GM18499 (cell line): ENCODE data around the gene DYRK3.

Source experiments
- ATAC-seq: cut with Tn5 transposase; IDR thresholded peaks from one replicate; pipeline ENCODE4 v1.9.1; 2021; ENCODE audit warnings: moderate number of reproducible peaks; ENCODE audit not compliant: insufficient read depth, unreplicated experiment

Gene DYRK3

GRCh38 chr1:206658264-206658980 is 23.1 kb downstream of the DYRK3 start:
- no peak for ATAC-seq

- no peak for ATAC-seq
These were observed 23.6 kb downstream of the DYRK3 start for GRCh38 chr1:206658981-206659273.

- no peak for ATAC-seq
These were observed 24.8 kb downstream of the DYRK3 start for GRCh38 chr1:206660136-206660535.

- no peak for ATAC-seq
These were observed 26.0 kb downstream of the DYRK3 start for GRCh38 chr1:206661161-206661820.

GRCh38 chr1:206662396-206663092 is 27.2 kb downstream of the DYRK3 start:
- ATAC-seq: no peak

GRCh38 chr1:206663362-206663761 is 28.0 kb downstream of the DYRK3 start:
- no peak for ATAC-seq

GRCh38 chr1:206663832-206664652 is 28.7 kb downstream of the DYRK3 start:
- no peak for ATAC-seq

GRCh38 chr1:206664740-206665139 is 29.4 kb downstream of the DYRK3 start:
- ATAC-seq: no peak

- no peak for ATAC-seq
These were observed 30.8 kb downstream of the DYRK3 start for GRCh38 chr1:206666031-206666561.

- no peak for ATAC-seq
These were observed 31.8 kb downstream of the DYRK3 start for GRCh38 chr1:206666954-206667665.

GRCh38 chr1:206668351-206668750 is 33.0 kb downstream of the DYRK3 start:
- ATAC-seq: no peak

GRCh38 chr1:206668874-206669410 is 33.6 kb downstream of the DYRK3 start:
- ATAC-seq: no peak

GRCh38 chr1:206672011-206672688 is 36.8 kb downstream of the DYRK3 start:
- no peak for ATAC-seq

GRCh38 chr1:206672844-206673758 is 37.8 kb downstream of the DYRK3 start:
- no peak for ATAC-seq

- no peak for ATAC-seq
These were observed 38.9 kb downstream of the DYRK3 start for GRCh38 chr1:206674236-206674635.

- no peak for ATAC-seq
These were observed 39.4 kb downstream of the DYRK3 start for GRCh38 chr1:206674745-206675175.

GRCh38 chr1:206676499-206676898 is 41.2 kb downstream of the DYRK3 start:
- no peak for ATAC-seq

GRCh38 chr1:206678490-206678889 is 43.2 kb downstream of the DYRK3 start:
- ATAC-seq: no peak
